HCT116 (cell line): Measurements from ENCODE around the gene C4orf17.

Experiments used
- CTCF ChIP-seq, 3 experiments: fragments of 200-600 bp in 1 of 3; sonication (generic) in 1 of 3; IDR thresholded peaks in 2 of 3; conservative IDR thresholded peaks in 1 of 3; 2 replicates each; pipeline ENCODE4 v1.5.1; 2012 to 2017; ENCODE audit warnings: low read depth in 2 of 3, low read length in 2 of 3, antibody characterized with exemption in 1 of 3, borderline replicate concordance in 1 of 3, control low read depth in 1 of 3, mild to moderate bottlenecking in 1 of 3, mixed read lengths in 1 of 3, mixed run types in 1 of 3, moderate library complexity in 1 of 3; ENCODE audit not compliant: insufficient read depth in 1 of 3
- EGR1 ChIP-seq: IDR thresholded peaks from 2 replicates; pipeline ENCODE4 v1.6.1; 2012; ENCODE audit warnings: low read depth
- EZH2 ChIP-seq: fragments of 200-600 bp; sonication (generic); IDR thresholded peaks from 2 replicates; pipeline ENCODE4 v1.6.1; 2017; ENCODE audit warnings: antibody characterized with exemption, mixed run types
- EZH2phosphoT487 ChIP-seq: fragments of 200-600 bp; IDR thresholded peaks from 2 replicates; pipeline ENCODE4 v1.6.1; 2018; ENCODE audit warnings: antibody characterized with exemption, borderline replicate concordance
- MAX ChIP-seq: IDR thresholded peaks from 2 replicates; pipeline ENCODE4 v1.6.1; 2012
- POLR2A ChIP-seq: IDR thresholded peaks from 2 replicates; pipeline ENCODE4 v1.7.0; 2011; ENCODE audit warnings: borderline replicate concordance; ENCODE audit not compliant: insufficient read depth, insufficient read length; ENCODE audit errors: extremely low read depth
- POLR2AphosphoS5 ChIP-seq: IDR thresholded peaks from 2 replicates; pipeline ENCODE4 v1.6.1; 2011; ENCODE audit warnings: mild to moderate bottlenecking, low read depth, low read length, moderate library complexity
- REST ChIP-seq: IDR thresholded peaks from 2 replicates; pipeline ENCODE4 v1.6.1; 2012; ENCODE audit warnings: low read depth
- SIN3A ChIP-seq: IDR thresholded peaks from 2 replicates; pipeline ENCODE4 v1.6.1; 2012; ENCODE audit warnings: low read depth
- SP1 ChIP-seq: IDR thresholded peaks from 2 replicates; pipeline ENCODE4 v1.6.1; 2012; ENCODE audit warnings: low read depth

GRCh38 chr4:99536271-99536670, 25.4 kb downstream of the C4orf17 start:
- TF ChIP-seq CTCF (IDR thresholded peaks at IDR 0.05 in 2 of 3, conservative IDR thresholded peaks at IDR 0.05 in 1 of 3; ENCODE audit: borderline replicate concordance in 1 of 3, insufficient read depth in 1 of 3, low read depth in 2 of 3, low read length in 2 of 3) (no peak), REST (no peak), SIN3A (no peak), MAX (no peak), POLR2AphosphoS5 (no peak), POLR2A (no peak), SP1 (no peak), EZH2 (no peak), EZH2phosphoT487 (no peak), EGR1 (no peak)
